NCI-H1417 treated with DMSO at 0.1 percent for 48 hours (cell line): Measurements from ENCODE around the gene TOR4A.
"Not testable (repeated sequence)": the region's sequence is repeated elsewhere in the genome, so short reads cannot be mapped to it uniquely, and the experiment has no call there.

Source experiments
- DNase-seq: peaks from one replicate; lab custom pipeline; 2025; lab: John Stamatoyannopoulos, UW

Gene TOR4A

GRCh38 chr9:137317718-137318511, 40.4 kb downstream of the TOR4A start:
- no peak for DNase-seq

- no peak for DNase-seq
Observed at GRCh38 chr9:137318602-137319001, 41.1 kb downstream of the TOR4A start.

- no peak for DNase-seq
Observed at GRCh38 chr9:137319011-137319738, 41.6 kb downstream of the TOR4A start.

- no peak for DNase-seq
Observed at GRCh38 chr9:137319739-137320551, 42.4 kb downstream of the TOR4A start.

- no peak for DNase-seq
Observed at GRCh38 chr9:137320555-137321384, 43.2 kb downstream of the TOR4A start.

- DNase-seq: no peak
Observed at GRCh38 chr9:137321726-137322361, 44.3 kb downstream of the TOR4A start.

- DNase-seq: no peak
Observed at GRCh38 chr9:137323531-137324331, 46.2 kb downstream of the TOR4A start.

GRCh38 chr9:137325124-137325523, 47.6 kb downstream of the TOR4A start:
- DNase-seq: no peak

GRCh38 chr9:137325799-137326198, 48.3 kb downstream of the TOR4A start:
- no peak for DNase-seq

GRCh38 chr9:137326445-137327065, 49.0 kb downstream of the TOR4A start:
- DNase-seq: no peak

GRCh38 chr9:137327641-137328550, 50.4 kb downstream of the TOR4A start:
- not testable (repeated sequence) for DNase-seq

- DNase-seq: not testable (repeated sequence)
Observed at GRCh38 chr9:137329590-137329989, 52.1 kb downstream of the TOR4A start.

- DNase-seq: no peak
Observed at GRCh38 chr9:137330689-137331088, 53.2 kb downstream of the TOR4A start.

- no peak for DNase-seq
Observed at GRCh38 chr9:137331929-137332328, 54.4 kb downstream of the TOR4A start.
